ENCODE results near the gene RRAD. TPM values are rescaled to one million over a fixed set of nuclear protein-coding genes. Genes with fewer than 3 reads are reported as not detected.
A peak's percentile ranks its signal among the peaks of the same experiment; 100 is the strongest.

RRAD gene
- total and polyA plus RNA-seq, 2 of the 4 experiments (the other 2 are of a cell fraction) = 1.3 to 2.1 TPM

GRCh38 chr16:66942981-66943380 is 17.6 kb upstream of the RRAD start:
- no peak for TF ChIP-seq USF2 (IDR thresholded peaks at IDR 0.05; ENCODE audit: low read depth, low read length)
- TF ChIP-seq RCOR1 (IDR thresholded peaks at IDR 0.05; ENCODE audit: insufficient replicate concordance, low read length) = no peak
- TF ChIP-seq MXI1 (IDR thresholded peaks at IDR 0.05; ENCODE audit: borderline replicate concordance, low read depth, low read length) = no peak
- no peak for TF ChIP-seq CTCF (conservative IDR thresholded peaks at IDR 0.05; ENCODE audit: low read depth, low read length)
- dilution Hi-C loops (cut with HindIII; ENCODE audit: low sequenced_read_pairs, unreplicated experiment) = no loop called here
- WGBS, 2 experiments (ENCODE audit: extremely low coverage in 2 of 2, insufficient read length in 1 of 2) = 95% methylated on average over 3 of the region's 5 CpGs; no CpG with 5 or more reads in 1 of the 2 experiments
- 0 out of 2 replicates have a peak, but pooled peaks cover 2% of the 10 kb centered on the region for H3K4me1 ChIP-seq (ENCODE audit: control insufficient read depth, insufficient read depth, low read length)
- H2BK20ac ChIP-seq (ENCODE audit: low read depth, low read length) = no peak overlapping the region
- H2AK5ac ChIP-seq (ENCODE audit: low read depth, low read length) = no peak overlapping the region
- H3K27ac ChIP-seq (ENCODE audit: insufficient read depth, low read length) = no peak overlapping the region
- H3K9ac ChIP-seq (ENCODE audit: low read depth, low read length) = no peak overlapping the region
- no peak for ATAC-seq (ENCODE audit: low read depth)
- no peaks in the 10 kb centered on the region for H3K27me3 ChIP-seq (ENCODE audit: control insufficient read depth, insufficient read depth, low read length)
- H3K4ac ChIP-seq (ENCODE audit: low read depth, low read length) = no peak overlapping the region
- H2AK9ac ChIP-seq (replicated peaks; ENCODE audit: low read depth, low read length, poor library complexity) = no peak overlapping the region
- peaks cover 58% of the 10 kb centered on the region for H3K36me3 ChIP-seq (ENCODE audit: control insufficient read depth, insufficient read depth, low read length)
- ChIA-PET CTCF (no interaction called here), POLR2A (ENCODE audit: unreplicated experiment) (no interaction called here)
- peak overlapping the region; percentile 35 for H2AFZ ChIP-seq (replicated peaks; ENCODE audit: low read length, poor library complexity)
- intact Hi-C loops (cut with micrococcal nuclease) = no loop called here
- no peak overlapping the region for H2BK120ac ChIP-seq (ENCODE audit: low read depth, low read length)
- no peak overlapping the region for H3K14ac ChIP-seq (replicated peaks; ENCODE audit: low read depth, low read length)
- DNase-seq = no peak
- H3K56ac ChIP-seq (ENCODE audit: extremely low read depth, insufficient read depth, low read length) = no peak overlapping the region
- no peaks in the 10 kb centered on the region for H3K9me3 ChIP-seq (ENCODE audit: control insufficient read depth, insufficient read depth, low read length)
- H4K8ac ChIP-seq (ENCODE audit: low read depth in 2 of 2, low read length in 2 of 2) = no peak overlapping the region
- H2BK15ac ChIP-seq (ENCODE audit: low read depth, low read length) = no peak overlapping the region
- BruUV-seq (replicated peaks) = no TSS peak
- H4K5ac ChIP-seq (ENCODE audit: low read depth, low read length) = no peak overlapping the region
- in situ Hi-C loops (cut with MboI; ENCODE audit: low sequenced_read_pairs) = no loop called here
- peaks cover 6% of the 10 kb centered on the region; the same call in 1 of the 2 replicates for H4K20me1 ChIP-seq (ENCODE audit: insufficient read depth, low read length)
- no peak overlapping the region for H3K18ac ChIP-seq (ENCODE audit: low read depth, low read length)
- no peak overlapping the region for H2BK5ac ChIP-seq (ENCODE audit: low read depth, low read length, poor library complexity, severe bottlenecking)
- H3K79me1 ChIP-seq (ENCODE audit: low read depth in 1 of 2, low read length in 2 of 2) = peaks cover 6 to 32% of the 10 kb centered on the region in 2 experiments
- no peak overlapping the region for H3K23ac ChIP-seq (ENCODE audit: low read depth, low read length)
- no peak overlapping the region for H3K4me2 ChIP-seq (ENCODE audit: low read depth, low read length)
- H3K9me1 ChIP-seq (ENCODE audit: insufficient read depth, low read length) = peaks cover 7% of the 10 kb centered on the region; the same call in 1 of the 2 replicates
- no peak overlapping the region for H3K4me3 ChIP-seq (ENCODE audit: insufficient read depth, low read depth, low read length)
- H4K91ac ChIP-seq (ENCODE audit: insufficient read depth, low read depth, low read length) = no peak overlapping the region

Measured in IMR-90 (cell line).